Epithelial cell of proximal tubule (primary cell): ENCODE data around the gene TNFRSF18. TPM values are rescaled to one million over a fixed set of nuclear protein-coding genes. Genes with fewer than 3 reads are reported as not detected.

Experiments used
- DNase-seq: peaks from one replicate; pipeline ENCODE4 v3.0.0-alpha.2; 2011; ENCODE audit warnings: low read depth
- H3K4me3 ChIP-seq: 2 replicates; pipeline ENCODE4 v1.5.1; 2011; ENCODE audit warnings: low read depth, mild to moderate bottlenecking, low read length
- CTCF ChIP-seq: conservative IDR thresholded peaks from 2 replicates; pipeline ENCODE4 v1.5.1; 2012; ENCODE audit warnings: low read depth, mild to moderate bottlenecking, low read length
- total RNA-seq: library from RNA; depleted of rRNA; stranded (reverse); fragments of >200 nt; gene quantifications from 2 replicates; pipeline ENCODE4 v1.2.3, GENCODE V29; 2015

TNFRSF18 gene
- total RNA-seq, 1 donor from 2014 or later = 3.1 TPM

GRCh38 chr1:1204425-1204920, 1.9 kb downstream of the TNFRSF18 start:
- no peak for DNase-seq

GRCh38 chr1:1203561-1204424, 2.6 kb downstream of the TNFRSF18 start:
- no peak for DNase-seq
- no peak for TF ChIP-seq CTCF
- H3K4me3 ChIP-seq = no peak overlapping the region

More at GRCh38 chr1:1204425-1204920, 1.9 kb downstream of the TNFRSF18 start:
- no peak overlapping the region for H3K4me3 ChIP-seq
- no peak for TF ChIP-seq CTCF

- DNase-seq = no peak
- TF ChIP-seq CTCF = no peak
- H3K4me3 ChIP-seq = no peak overlapping the region
These were observed 3.4 kb downstream of the TNFRSF18 start for GRCh38 chr1:1202831-1203560.

GRCh38 chr1:1200876-1201810, 5.2 kb downstream of the TNFRSF18 start:
- TF ChIP-seq CTCF = no peak
- peak overlapping the region; percentile 37 for H3K4me3 ChIP-seq
- DNase-seq = no peak

- TF ChIP-seq CTCF = no peak
- H3K4me3 ChIP-seq = no peak overlapping the region
- DNase-seq = no peak
These were observed 6.2 kb downstream of the TNFRSF18 start for GRCh38 chr1:1199961-1200875.
